HL-60 (cell line): Measurements from ENCODE around the gene SYNPO2.

ENCODE experiments used
- DNase-seq, 2 experiments: peaks; one replicate each; pipeline ENCODE4 v3.0.0-alpha.2; 2010 to 2020; ENCODE audit warnings: low read depth in 1 of 2, low spot score in 1 of 2
- H3K27ac ChIP-seq: fragments of 250-450 bp; sonication (Bioruptor Pico); replicated peaks from 2 replicates; pipeline ENCODE4 v1.5.1; 2020; ENCODE audit warnings: mild to moderate bottlenecking, moderate library complexity
- H3K27me3 ChIP-seq: fragments of 250-450 bp; sonication (Bioruptor Pico); 2 replicates; pipeline ENCODE4 v1.5.1; 2021; ENCODE audit warnings: mild to moderate bottlenecking, moderate library complexity; ENCODE audit not compliant: insufficient read depth, poor library complexity, severe bottlenecking
- H3K4me3 ChIP-seq: replicated peaks from 2 replicates; pipeline ENCODE4 v1.5.1; 2011; ENCODE audit warnings: mild to moderate bottlenecking, control low read depth, low read length; ENCODE audit not compliant: insufficient read depth
- GABPA ChIP-seq: IDR thresholded peaks from 2 replicates; pipeline ENCODE4 v1.6.1; 2012; ENCODE audit warnings: low read depth
- POLR2AphosphoS5 ChIP-seq: IDR thresholded peaks from 2 replicates; pipeline ENCODE4 v1.6.1; 2012; ENCODE audit warnings: low read depth
- SPI1 ChIP-seq: IDR thresholded peaks from 2 replicates; pipeline ENCODE4 v1.6.1; 2012; ENCODE audit warnings: low read depth, mild to moderate bottlenecking, borderline replicate concordance
- TF ChIP-seq, protein P1 (sequence below): IDR thresholded peaks from 2 replicates; pipeline ENCODE4 v1.6.1; 2012; ENCODE audit warnings: low read depth; ENCODE audit not compliant: insufficient replicate concordance
- TF ChIP-seq, protein P2 (sequence below): IDR thresholded peaks from one replicate; pipeline ENCODE4 v1.5.1; 2011; ENCODE audit warnings: low read length, control low read depth, inconsistent platforms; ENCODE audit not compliant: insufficient read depth

Gene SYNPO2

DNA sequence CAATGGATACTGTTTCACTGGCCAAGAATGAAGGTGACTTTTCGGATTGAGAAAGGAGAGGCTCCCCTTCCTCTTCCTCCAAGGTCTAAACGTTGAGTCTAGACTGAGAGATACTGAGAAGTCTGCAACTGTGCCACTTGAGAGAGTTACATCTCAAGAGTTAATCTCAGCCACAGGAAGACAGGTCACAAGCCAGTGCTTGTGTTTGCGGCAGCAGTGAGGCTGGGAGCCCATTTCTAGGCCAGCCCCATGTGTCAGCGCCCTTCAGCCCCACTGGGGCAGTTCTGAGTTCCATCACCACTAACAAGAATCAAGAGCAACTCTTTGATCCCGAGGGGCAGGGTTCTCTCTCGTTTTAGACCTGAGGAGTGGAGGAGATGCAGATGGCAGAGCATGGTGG lies 45.4 kb upstream of the SYNPO2 start:
- H3K4me3 ChIP-seq = no peak overlapping the region
- no peaks in the 10 kb centered on the region for H3K27me3 ChIP-seq
- no peak overlapping the region for H3K27ac ChIP-seq
- no peak for DNase-seq
- no peak for TF ChIP-seq POLR2AphosphoS5
- TF ChIP-seq, protein P1, sequence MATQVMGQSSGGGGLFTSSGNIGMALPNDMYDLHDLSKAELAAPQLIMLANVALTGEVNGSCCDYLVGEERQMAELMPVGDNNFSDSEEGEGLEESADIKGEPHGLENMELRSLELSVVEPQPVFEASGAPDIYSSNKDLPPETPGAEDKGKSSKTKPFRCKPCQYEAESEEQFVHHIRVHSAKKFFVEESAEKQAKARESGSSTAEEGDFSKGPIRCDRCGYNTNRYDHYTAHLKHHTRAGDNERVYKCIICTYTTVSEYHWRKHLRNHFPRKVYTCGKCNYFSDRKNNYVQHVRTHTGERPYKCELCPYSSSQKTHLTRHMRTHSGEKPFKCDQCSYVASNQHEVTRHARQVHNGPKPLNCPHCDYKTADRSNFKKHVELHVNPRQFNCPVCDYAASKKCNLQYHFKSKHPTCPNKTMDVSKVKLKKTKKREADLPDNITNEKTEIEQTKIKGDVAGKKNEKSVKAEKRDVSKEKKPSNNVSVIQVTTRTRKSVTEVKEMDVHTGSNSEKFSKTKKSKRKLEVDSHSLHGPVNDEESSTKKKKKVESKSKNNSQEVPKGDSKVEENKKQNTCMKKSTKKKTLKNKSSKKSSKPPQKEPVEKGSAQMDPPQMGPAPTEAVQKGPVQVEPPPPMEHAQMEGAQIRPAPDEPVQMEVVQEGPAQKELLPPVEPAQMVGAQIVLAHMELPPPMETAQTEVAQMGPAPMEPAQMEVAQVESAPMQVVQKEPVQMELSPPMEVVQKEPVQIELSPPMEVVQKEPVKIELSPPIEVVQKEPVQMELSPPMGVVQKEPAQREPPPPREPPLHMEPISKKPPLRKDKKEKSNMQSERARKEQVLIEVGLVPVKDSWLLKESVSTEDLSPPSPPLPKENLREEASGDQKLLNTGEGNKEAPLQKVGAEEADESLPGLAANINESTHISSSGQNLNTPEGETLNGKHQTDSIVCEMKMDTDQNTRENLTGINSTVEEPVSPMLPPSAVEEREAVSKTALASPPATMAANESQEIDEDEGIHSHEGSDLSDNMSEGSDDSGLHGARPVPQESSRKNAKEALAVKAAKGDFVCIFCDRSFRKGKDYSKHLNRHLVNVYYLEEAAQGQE = no peak
- TF ChIP-seq, protein P2, sequence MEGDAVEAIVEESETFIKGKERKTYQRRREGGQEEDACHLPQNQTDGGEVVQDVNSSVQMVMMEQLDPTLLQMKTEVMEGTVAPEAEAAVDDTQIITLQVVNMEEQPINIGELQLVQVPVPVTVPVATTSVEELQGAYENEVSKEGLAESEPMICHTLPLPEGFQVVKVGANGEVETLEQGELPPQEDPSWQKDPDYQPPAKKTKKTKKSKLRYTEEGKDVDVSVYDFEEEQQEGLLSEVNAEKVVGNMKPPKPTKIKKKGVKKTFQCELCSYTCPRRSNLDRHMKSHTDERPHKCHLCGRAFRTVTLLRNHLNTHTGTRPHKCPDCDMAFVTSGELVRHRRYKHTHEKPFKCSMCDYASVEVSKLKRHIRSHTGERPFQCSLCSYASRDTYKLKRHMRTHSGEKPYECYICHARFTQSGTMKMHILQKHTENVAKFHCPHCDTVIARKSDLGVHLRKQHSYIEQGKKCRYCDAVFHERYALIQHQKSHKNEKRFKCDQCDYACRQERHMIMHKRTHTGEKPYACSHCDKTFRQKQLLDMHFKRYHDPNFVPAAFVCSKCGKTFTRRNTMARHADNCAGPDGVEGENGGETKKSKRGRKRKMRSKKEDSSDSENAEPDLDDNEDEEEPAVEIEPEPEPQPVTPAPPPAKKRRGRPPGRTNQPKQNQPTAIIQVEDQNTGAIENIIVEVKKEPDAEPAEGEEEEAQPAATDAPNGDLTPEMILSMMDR = no peak
- no peak for TF ChIP-seq SPI1
- TF ChIP-seq GABPA = no peak

DNA sequence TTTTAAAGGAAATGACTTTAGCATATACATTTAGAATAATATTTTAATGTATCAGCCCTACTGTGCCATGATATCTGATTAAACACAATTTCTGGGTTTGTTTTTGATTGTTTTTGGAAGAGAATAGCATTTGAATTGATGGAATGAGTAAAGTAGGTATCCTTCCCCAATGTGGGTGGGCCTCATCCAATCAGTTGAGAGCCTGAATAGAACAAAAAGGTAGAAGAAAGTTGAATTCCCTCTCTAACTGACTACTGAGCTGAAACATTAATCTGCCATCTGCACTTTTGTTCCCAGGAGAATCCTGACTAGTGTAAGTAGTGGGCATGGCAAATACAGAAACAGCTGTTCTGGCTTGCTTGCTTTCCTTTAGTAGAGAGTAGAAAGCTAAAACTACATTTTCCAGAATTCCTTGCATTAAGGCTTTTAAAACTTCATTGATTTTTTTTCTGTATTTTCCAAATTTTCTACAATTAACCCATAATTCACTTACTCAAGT lies 43.1 kb upstream of the SYNPO2 start:
- no peak overlapping the region for H3K27ac ChIP-seq
- no peak overlapping the region for H3K4me3 ChIP-seq
- DNase-seq = no peak
- no peak for TF ChIP-seq GABPA
- no peak for TF ChIP-seq SPI1
- TF ChIP-seq, protein P1 = no peak
- TF ChIP-seq, protein P2 = no peak
- no peak for TF ChIP-seq POLR2AphosphoS5
- H3K27me3 ChIP-seq = no peaks in the 10 kb centered on the region

DNA sequence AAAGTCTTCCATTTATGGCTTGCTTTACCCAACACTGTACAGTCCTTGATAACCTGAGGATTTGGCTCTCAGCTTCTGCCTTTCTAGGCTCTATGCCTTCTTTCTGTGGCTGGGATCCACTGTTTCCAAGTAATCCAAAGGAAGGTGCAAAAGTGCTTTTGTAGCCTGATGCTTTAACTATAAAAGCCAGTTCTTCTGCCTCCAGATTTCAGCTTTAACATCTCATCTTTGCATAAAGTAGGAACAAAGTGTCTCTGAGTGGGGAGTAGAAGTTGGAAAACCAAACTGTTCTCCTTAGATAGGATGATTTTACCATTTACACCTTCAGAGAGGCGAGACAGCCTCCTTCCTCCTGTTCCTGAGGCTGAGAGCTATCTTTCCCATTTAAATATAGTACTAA lies 41.7 kb upstream of the SYNPO2 start:
- Histone ChIP-seq H3K4me3 (no peak overlapping the region), H3K27ac (no peak overlapping the region), H3K27me3 (no peaks in the 10 kb centered on the region)
- DNase-seq = no peak
- TF ChIP-seq, protein P1 = no peak
- TF ChIP-seq GABPA = no peak
- TF ChIP-seq, protein P2 = no peak
- no peak for TF ChIP-seq POLR2AphosphoS5
- no peak for TF ChIP-seq SPI1
